GM06990 (cell line): ENCODE data around the gene ELOVL5.

Source experiments
- DNase-seq: peaks from one replicate; pipeline ENCODE4 v3.0.0-alpha.2; 2011; ENCODE audit not compliant: insufficient read length; ENCODE audit errors: extremely low read depth
- H3K27me3 ChIP-seq: replicated peaks from 2 replicates; pipeline ENCODE4 v1.6.0; 2011; ENCODE audit warnings: low read length; ENCODE audit not compliant: control insufficient read depth, insufficient read depth
- H3K36me3 ChIP-seq: 2 replicates; pipeline ENCODE4 v1.5.1; 2011; ENCODE audit warnings: low read length; ENCODE audit not compliant: control insufficient read depth, insufficient read depth
- H3K4me3 ChIP-seq: replicated peaks from 2 replicates; pipeline ENCODE4 v1.5.1; 2011; ENCODE audit warnings: low read depth, mild to moderate bottlenecking, control low read depth, low read length
- CTCF ChIP-seq: IDR thresholded peaks from 2 replicates; pipeline ENCODE4 v1.5.1; 2011; ENCODE audit warnings: low read length, control low read depth, mild to moderate bottlenecking, inconsistent platforms; ENCODE audit not compliant: insufficient read depth, poor library complexity, severe bottlenecking

Gene ELOVL5

GRCh38 chr6:53263917-53264316 lies 84.8 kb downstream of the ELOVL5 start:
- Histone ChIP-seq H3K4me3 (no peak overlapping the region), H3K36me3 (peaks cover 10% of the 10 kb centered on the region), H3K27me3 (no peaks in the 10 kb centered on the region)
- TF ChIP-seq CTCF = no peak
- no peak for DNase-seq

- no peak for TF ChIP-seq CTCF
- Histone ChIP-seq H3K27me3 (no peaks in the 10 kb centered on the region), H3K4me3 (no peak overlapping the region), H3K36me3 (peaks cover 9% of the 10 kb centered on the region)
- no peak for DNase-seq
Observed at GRCh38 chr6:53259860-53260580, 88.7 kb downstream of the ELOVL5 start.

GRCh38 chr6:53258774-53259155 lies 90.0 kb downstream of the ELOVL5 start:
- H3K36me3 ChIP-seq = peaks cover 9% of the 10 kb centered on the region
- H3K4me3 ChIP-seq = no peak overlapping the region
- no peaks in the 10 kb centered on the region for H3K27me3 ChIP-seq
- no peak for TF ChIP-seq CTCF
- DNase-seq = no peak

- no peak overlapping the region for H3K4me3 ChIP-seq
Observed at GRCh38 chr6:53258076-53258773, 90.5 kb downstream of the ELOVL5 start.

GRCh38 chr6:53257533-53257932 lies 91.2 kb downstream of the ELOVL5 start:
- no peak for TF ChIP-seq CTCF
- H3K36me3 ChIP-seq = peaks cover 9% of the 10 kb centered on the region
- DNase-seq = no peak
- no peaks in the 10 kb centered on the region for H3K27me3 ChIP-seq
- H3K4me3 ChIP-seq = no peak overlapping the region

More at GRCh38 chr6:53258076-53258773, 90.5 kb downstream of the ELOVL5 start:
- no peak for TF ChIP-seq CTCF
- peaks cover 9% of the 10 kb centered on the region for H3K36me3 ChIP-seq
- DNase-seq = no peak
- no peaks in the 10 kb centered on the region for H3K27me3 ChIP-seq
